ENCODE data around the gene MAPRE3.

The MAPRE3 gene

GRCh38 chr2:26982102-26982742 is 11.8 kb downstream of the MAPRE3 start:
- H3K4me3 ChIP-seq (ENCODE audit: low read length) = no peak overlapping the region
- H3K27me3 ChIP-seq (ENCODE audit: low read depth, low read length) = peaks cover 7% of the 10 kb centered on the region; the same call in 1 of the 2 replicates
- TF ChIP-seq EZH2phosphoT487 (IDR thresholded peaks at IDR 0.05; ENCODE audit: low read depth) (no peak), CTCF (IDR thresholded peaks at IDR 0.05; ENCODE audit: low read depth, low read length) (no peak)
- H3K4me1 ChIP-seq (ENCODE audit: low read length) = no peaks in the 10 kb centered on the region
- no peaks in the 10 kb centered on the region for H3K9me3 ChIP-seq (ENCODE audit: insufficient read depth, low read length)
- H4K20me1 ChIP-seq (ENCODE audit: insufficient read depth, low read length) = no peaks in the 10 kb centered on the region
- no peak overlapping the region for H2AFZ ChIP-seq (ENCODE audit: low read depth, low read length)
- H3K4me2 ChIP-seq (ENCODE audit: low read length) = no peak overlapping the region
- H3K27ac ChIP-seq (ENCODE audit: low read length) = no peak overlapping the region
- H3K79me2 ChIP-seq (ENCODE audit: low read length) = no peaks in the 10 kb centered on the region
- H3K36me3 ChIP-seq (replicated peaks; ENCODE audit: low read depth, low read length) = no peaks in the 10 kb centered on the region
- no peak overlapping the region for H3K9ac ChIP-seq (ENCODE audit: low read length)

DNA sequence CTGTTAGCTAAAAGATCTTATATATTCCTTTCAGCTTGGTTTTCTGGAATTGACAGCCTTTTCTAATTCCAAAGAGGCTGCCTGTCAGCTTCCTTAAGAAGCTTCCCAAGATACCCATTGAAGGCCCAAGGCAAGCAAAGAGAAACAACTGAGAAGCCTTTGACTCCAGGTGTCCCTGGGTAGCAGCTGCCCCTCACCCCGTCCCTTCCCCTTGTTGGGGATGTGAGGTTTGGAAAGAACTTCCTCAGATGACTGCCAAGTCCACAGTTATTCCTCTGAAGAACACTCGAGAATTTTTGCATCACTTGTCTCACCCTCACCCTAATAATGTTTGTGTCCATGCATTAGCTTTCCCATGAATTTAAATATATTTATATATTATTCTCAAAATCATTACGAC is 13.3 kb downstream of the MAPRE3 start:
- no peak overlapping the region for H3K4me3 ChIP-seq (ENCODE audit: low read length)
- no peak overlapping the region for H3K9ac ChIP-seq (ENCODE audit: low read length)
- no peaks in the 10 kb centered on the region for H4K20me1 ChIP-seq (ENCODE audit: insufficient read depth, low read length)
- no peak overlapping the region for H3K27ac ChIP-seq (ENCODE audit: low read length)
- no peak overlapping the region for H2AFZ ChIP-seq (ENCODE audit: low read depth, low read length)
- H3K4me2 ChIP-seq (ENCODE audit: low read length) = no peak overlapping the region
- TF ChIP-seq CTCF (IDR thresholded peaks at IDR 0.05; ENCODE audit: low read depth, low read length) (no peak), EZH2phosphoT487 (IDR thresholded peaks at IDR 0.05; ENCODE audit: low read depth) (no peak)
- H3K27me3 ChIP-seq (ENCODE audit: low read depth, low read length) = peaks cover 9% of the 10 kb centered on the region; the same call in 1 of the 2 replicates
- H3K4me1 ChIP-seq (ENCODE audit: low read length) = no peaks in the 10 kb centered on the region
- no peaks in the 10 kb centered on the region for H3K9me3 ChIP-seq (ENCODE audit: insufficient read depth, low read length)
- H3K79me2 ChIP-seq (ENCODE audit: low read length) = no peaks in the 10 kb centered on the region
- H3K36me3 ChIP-seq (replicated peaks; ENCODE audit: low read depth, low read length) = no peaks in the 10 kb centered on the region

- Histone ChIP-seq H3K79me2 (ENCODE audit: low read length) (no peaks in the 10 kb centered on the region), H3K27ac (ENCODE audit: low read length) (no peak overlapping the region), H4K20me1 (ENCODE audit: insufficient read depth, low read length) (no peaks in the 10 kb centered on the region), H3K4me2 (ENCODE audit: low read length) (no peak overlapping the region), H2AFZ (ENCODE audit: low read depth, low read length) (no peak overlapping the region), H3K9me3 (ENCODE audit: insufficient read depth, low read length) (no peaks in the 10 kb centered on the region), H3K36me3 (replicated peaks; ENCODE audit: low read depth, low read length) (no peaks in the 10 kb centered on the region), H3K4me1 (ENCODE audit: low read length) (no peaks in the 10 kb centered on the region), H3K4me3 (ENCODE audit: low read length) (no peak overlapping the region), H3K9ac (ENCODE audit: low read length) (no peak overlapping the region), H3K27me3 (ENCODE audit: low read depth, low read length) (peaks cover 14% of the 10 kb centered on the region)
- TF ChIP-seq CTCF (IDR thresholded peaks at IDR 0.05; ENCODE audit: low read depth, low read length) (no peak), EZH2phosphoT487 (IDR thresholded peaks at IDR 0.05; ENCODE audit: low read depth) (no peak)
Observed at GRCh38 chr2:26985807-26986206, 15.4 kb downstream of the MAPRE3 start.

- no peaks in the 10 kb centered on the region for H4K20me1 ChIP-seq (ENCODE audit: insufficient read depth, low read length)
- H3K79me2 ChIP-seq (ENCODE audit: low read length) = no peaks in the 10 kb centered on the region
- no peak for TF ChIP-seq EZH2phosphoT487 (IDR thresholded peaks at IDR 0.05; ENCODE audit: low read depth)
- TF ChIP-seq CTCF (IDR thresholded peaks at IDR 0.05; ENCODE audit: low read depth, low read length) = no peak
- H3K4me1 ChIP-seq (ENCODE audit: low read length) = no peaks in the 10 kb centered on the region
- H3K36me3 ChIP-seq (replicated peaks; ENCODE audit: low read depth, low read length) = no peaks in the 10 kb centered on the region
- H3K9ac ChIP-seq (ENCODE audit: low read length) = no peak overlapping the region
- H3K4me3 ChIP-seq (ENCODE audit: low read length) = no peak overlapping the region
- H2AFZ ChIP-seq (ENCODE audit: low read depth, low read length) = no peak overlapping the region
- H3K27me3 ChIP-seq (ENCODE audit: low read depth, low read length) = peaks cover 14% of the 10 kb centered on the region
- no peaks in the 10 kb centered on the region for H3K9me3 ChIP-seq (ENCODE audit: insufficient read depth, low read length)
- H3K4me2 ChIP-seq (ENCODE audit: low read length) = no peak overlapping the region
- H3K27ac ChIP-seq (ENCODE audit: low read length) = no peak overlapping the region
Observed at GRCh38 chr2:26986576-26986975, 16.1 kb downstream of the MAPRE3 start.
